A673 (cell line): ENCODE data around the gene SMAD9.

Experiments
- CTCF ChIP-seq: fragments of 300-800, 200-600 bp; sonication (generic); conservative IDR thresholded peaks from 2 replicates; pipeline ENCODE4 v1.5.1; 2017; ENCODE audit warnings: low read depth, mild to moderate bottlenecking, antibody characterized with exemption, low read length, moderate library complexity, mixed read lengths
- EZH2 ChIP-seq: fragments of 200-600 bp; sonication (generic); IDR thresholded peaks from 2 replicates; pipeline ENCODE4 v1.6.1; 2017; ENCODE audit warnings: borderline replicate concordance, low read depth, mild to moderate bottlenecking, mixed read lengths, antibody characterized with exemption, low read length; ENCODE audit not compliant: poor library complexity, severe bottlenecking

GRCh38 chr13:36839981-36840380 lies 80.1 kb downstream of the SMAD9 start:
- no peak for TF ChIP-seq CTCF
- no peak for TF ChIP-seq EZH2
